HG03378 (cell line): Measurements from ENCODE around the gene IPMK.
A peak's percentile ranks its signal among the peaks of the same experiment; 100 is the strongest.

Source experiments
- ATAC-seq: cut with Tn5 transposase; IDR thresholded peaks from one replicate; pipeline ENCODE4 v1.9.1; 2021; ENCODE audit warnings: mild to moderate bottlenecking, moderate library complexity; ENCODE audit not compliant: unreplicated experiment

The IPMK gene

GRCh38 chr10:58267713-58268453 is at the start of gene IPMK:
Gene IPMK (minus strand): TSS chr10:58267894. CDS start chr10:58267611, 283 bp downstream.
- ATAC-seq = peak; percentile 36

GRCh38 chr10:58316874-58317273 is 49.2 kb upstream of the IPMK start:
- ATAC-seq = no peak

GRCh38 chr10:58311026-58311425 is 43.3 kb upstream of the IPMK start:
- no peak for ATAC-seq

GRCh38 chr10:58307676-58308075 is 40.0 kb upstream of the IPMK start:
- no peak for ATAC-seq

- no peak for ATAC-seq
Measured at GRCh38 chr10:58305821-58306220, 38.1 kb upstream of the IPMK start.

- ATAC-seq = no peak
Measured at GRCh38 chr10:58304099-58304633, 36.5 kb upstream of the IPMK start.

- no peak for ATAC-seq
Measured at GRCh38 chr10:58302254-58302653, 34.6 kb upstream of the IPMK start.

GRCh38 chr10:58300676-58301075 is 33.0 kb upstream of the IPMK start:
- no peak for ATAC-seq

- peak; percentile 96 for ATAC-seq
Measured at GRCh38 chr10:58299580-58299979, 31.9 kb upstream of the IPMK start.

GRCh38 chr10:58293989-58294388 is 26.3 kb upstream of the IPMK start:
- no peak for ATAC-seq

- ATAC-seq = peak; percentile 92
Measured at GRCh38 chr10:58291538-58292174, 24.0 kb upstream of the IPMK start.

GRCh38 chr10:58282615-58283014 is 14.9 kb upstream of the IPMK start:
- peak; percentile 99 for ATAC-seq

GRCh38 chr10:58281092-58281752 is 13.5 kb upstream of the IPMK start:
- ATAC-seq = no peak

- ATAC-seq = no peak
Measured at GRCh38 chr10:58280477-58280876, 12.8 kb upstream of the IPMK start.

GRCh38 chr10:58278962-58279307 is 11.2 kb upstream of the IPMK start:
- no peak for ATAC-seq

GRCh38 chr10:58278274-58278961 is 10.7 kb upstream of the IPMK start:
- no peak for ATAC-seq

GRCh38 chr10:58275908-58276307 is 8.2 kb upstream of the IPMK start:
- no peak for ATAC-seq

GRCh38 chr10:58275261-58275660 is 7.6 kb upstream of the IPMK start:
- no peak for ATAC-seq

- no peak for ATAC-seq
Measured at GRCh38 chr10:58269782-58270290, 2.1 kb upstream of the IPMK start.

GRCh38 chr10:58268946-58269781 is 1.5 kb upstream of the IPMK start, which contains the start of gene CISD1:
Gene CISD1 (plus strand): TSS chr10:58269162. CDS start chr10:58269274, 112 bp downstream.
- ATAC-seq = peak; percentile 76
